Progenitor cell of endocrine pancreas (in vitro differentiated cells): Measurements from ENCODE around the gene COL12A1. TPM values are rescaled to one million over a fixed set of nuclear protein-coding genes. Genes with fewer than 3 reads are reported as not detected.

Experiments used
- DNase-seq: peaks from one replicate; pipeline ENCODE4 v3.0.0; 2021; ENCODE audit warnings: low spot score; ENCODE audit not compliant: unreplicated experiment
- H3K27ac Mint-ChIP-seq: 2 replicates; pipeline ENCODE4 v1.8.0; 2021; ENCODE audit warnings: mild to moderate bottlenecking, moderate library complexity, mixed read lengths
- H3K27me3 Mint-ChIP-seq: 2 replicates; pipeline ENCODE4 v1.8.0; 2021; ENCODE audit warnings: mixed read lengths
- H3K36me3 Mint-ChIP-seq: 2 replicates; pipeline ENCODE4 v1.8.0; 2022; ENCODE audit warnings: mixed read lengths; ENCODE audit not compliant: insufficient read depth
- H3K4me1 Mint-ChIP-seq: 2 replicates; pipeline ENCODE4 v1.8.0; 2021; ENCODE audit warnings: low read depth, mixed read lengths
- H3K4me3 Mint-ChIP-seq: 2 replicates; pipeline ENCODE4 v1.8.0; 2021; ENCODE audit warnings: low read depth, mild to moderate bottlenecking, moderate library complexity, mixed read lengths
- H3K9me3 Mint-ChIP-seq: 2 replicates; pipeline ENCODE4 v1.8.0; 2021; ENCODE audit warnings: low read depth, mixed read lengths
- CTCF ChIP-seq: fragments of 200-600 bp; sonication (generic); IDR thresholded peaks from one replicate; pipeline ENCODE4 v1.5.0; 2021; ENCODE audit warnings: antibody characterized with exemption, mild to moderate bottlenecking; ENCODE audit not compliant: unreplicated experiment
- total RNA-seq: library from RNA; stranded (reverse); gene quantifications from 2 replicates; pipeline ENCODE4 v1.2.1, GENCODE V29; 2021

The COL12A1 gene
- total RNA-seq, 1 donor from 2014 or later, result 2.0 TPM

GRCh38 chr6:75230484-75231325, 24.9 kb upstream of the COL12A1 start:
- Mint-ChIP-seq H3K27ac (peak overlapping the region; percentile 36), H3K4me1 (peaks cover 13% of the 10 kb centered on the region), H3K4me3 (no peak overlapping the region), H3K9me3 (peaks cover 4% of the 10 kb centered on the region), H3K36me3 (no peaks in the 10 kb centered on the region), H3K27me3 (no peaks in the 10 kb centered on the region)
- TF ChIP-seq CTCF, result peak; percentile 73
- no peak for DNase-seq

GRCh38 chr6:75224303-75224926, 18.6 kb upstream of the COL12A1 start:
- H3K4me1 Mint-ChIP-seq, result peaks cover 25% of the 10 kb centered on the region
- H3K27me3 Mint-ChIP-seq, result no peaks in the 10 kb centered on the region
- no peaks in the 10 kb centered on the region for H3K36me3 Mint-ChIP-seq
- TF ChIP-seq CTCF, result no peak
- no peak overlapping the region for H3K27ac Mint-ChIP-seq
- H3K4me3 Mint-ChIP-seq, result no peak overlapping the region
- H3K9me3 Mint-ChIP-seq, result peaks cover 4% of the 10 kb centered on the region
- DNase-seq, result no peak

GRCh38 chr6:75223428-75223827, 17.6 kb upstream of the COL12A1 start:
- peaks cover 4% of the 10 kb centered on the region for H3K9me3 Mint-ChIP-seq
- no peak overlapping the region for H3K27ac Mint-ChIP-seq
- H3K4me1 Mint-ChIP-seq, result peaks cover 24% of the 10 kb centered on the region

DNA sequence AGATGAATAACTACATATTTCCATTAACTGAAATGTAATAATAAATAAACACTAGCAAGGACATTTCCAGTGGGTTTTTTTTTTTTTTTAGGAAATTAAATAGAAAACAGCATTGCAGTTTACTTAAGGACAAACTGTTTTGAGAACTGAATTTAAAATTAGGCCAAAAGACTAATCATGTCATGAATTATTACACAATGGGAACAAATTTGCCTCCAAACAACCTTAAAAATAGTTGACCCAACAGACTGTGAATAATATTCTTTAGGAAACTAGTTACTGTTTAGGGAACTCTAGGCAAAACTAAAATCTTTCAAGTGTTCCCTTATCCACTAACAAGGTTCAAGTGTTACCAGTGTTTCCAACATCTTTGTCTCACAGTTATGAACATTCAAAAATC, 16.4 kb upstream of the COL12A1 start:
- Mint-ChIP-seq H3K4me3 (no peak overlapping the region), H3K27me3 (peaks cover 5% of the 10 kb centered on the region), H3K4me1 (peaks cover 24% of the 10 kb centered on the region), H3K27ac (no peak overlapping the region), H3K9me3 (peaks cover under 1% of the 10 kb centered on the region), H3K36me3 (no peaks in the 10 kb centered on the region)
- no peak for DNase-seq
- TF ChIP-seq CTCF, result no peak

More at GRCh38 chr6:75223428-75223827, 17.6 kb upstream of the COL12A1 start:
- no peaks in the 10 kb centered on the region for H3K27me3 Mint-ChIP-seq
- TF ChIP-seq CTCF, result no peak
- DNase-seq, result no peak
- no peak overlapping the region for H3K4me3 Mint-ChIP-seq
- no peaks in the 10 kb centered on the region for H3K36me3 Mint-ChIP-seq

- Mint-ChIP-seq H3K36me3 (no peaks in the 10 kb centered on the region), H3K4me3 (no peak overlapping the region), H3K4me1 (peaks cover 24% of the 10 kb centered on the region), H3K27ac (no peak overlapping the region), H3K27me3 (peaks cover 5% of the 10 kb centered on the region), H3K9me3 (no peaks in the 10 kb centered on the region)
- DNase-seq, result no peak
- TF ChIP-seq CTCF, result no peak
These were observed 15.3 kb upstream of the COL12A1 start for GRCh38 chr6:75221116-75221515.
